Medulla oblongata (tissue), 1 donor: ENCODE results near the gene TYW1B.
"Not testable (repeated sequence)": the region's sequence is repeated elsewhere in the genome, so short reads cannot be mapped to it uniquely, and the experiment has no call there.

Experiments
- DNase-seq: peaks from one replicate; pipeline ENCODE4 v3.0.0-alpha.2; 2015; ENCODE audit errors: extremely low spot score

TYW1B gene

DNA sequence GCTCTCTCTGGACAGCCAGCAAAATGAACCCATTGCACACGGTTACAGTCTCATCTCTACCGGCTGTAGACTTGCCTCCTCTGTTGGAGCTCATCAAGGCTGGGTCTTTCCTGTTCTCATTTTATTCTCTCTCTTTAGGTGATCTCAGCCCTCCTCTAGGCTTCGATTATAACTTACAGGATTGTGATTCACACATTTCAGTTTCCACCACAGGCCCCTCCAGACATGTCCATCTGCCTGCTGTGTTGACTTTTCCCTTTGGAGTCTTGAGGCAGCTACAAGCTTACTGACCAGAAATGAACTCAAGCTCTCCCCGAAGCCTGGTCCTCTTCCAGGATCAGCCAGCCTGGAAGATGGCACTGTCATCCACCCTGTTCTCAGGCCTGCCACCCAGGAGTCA, 268.5 kb downstream of the TYW1B start:
- DNase-seq = not testable (repeated sequence)

- DNase-seq = not testable (repeated sequence)
Measured at GRCh38 chr7:72556733-72557132, 271.3 kb downstream of the TYW1B start.

DNA sequence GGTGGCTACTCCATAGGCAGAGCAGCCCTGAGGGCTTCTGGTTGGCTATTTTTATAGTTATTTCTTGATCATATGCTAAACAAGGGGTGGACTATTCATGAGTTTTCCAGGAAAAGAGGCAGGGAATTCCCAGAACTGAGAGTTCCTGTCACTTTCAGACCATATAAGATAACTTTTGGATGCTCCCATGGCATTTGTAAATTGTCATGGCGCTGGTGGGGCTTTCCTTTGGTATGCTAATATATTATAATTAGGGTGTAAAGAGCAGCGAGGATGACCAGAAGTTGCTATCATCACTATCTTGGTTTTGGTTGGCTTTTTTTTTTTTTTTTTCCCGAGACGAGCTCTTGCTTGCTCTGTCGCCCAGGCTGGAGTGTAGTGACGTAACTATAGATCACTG, 272.8 kb downstream of the TYW1B start:
- not testable (repeated sequence) for DNase-seq

DNA sequence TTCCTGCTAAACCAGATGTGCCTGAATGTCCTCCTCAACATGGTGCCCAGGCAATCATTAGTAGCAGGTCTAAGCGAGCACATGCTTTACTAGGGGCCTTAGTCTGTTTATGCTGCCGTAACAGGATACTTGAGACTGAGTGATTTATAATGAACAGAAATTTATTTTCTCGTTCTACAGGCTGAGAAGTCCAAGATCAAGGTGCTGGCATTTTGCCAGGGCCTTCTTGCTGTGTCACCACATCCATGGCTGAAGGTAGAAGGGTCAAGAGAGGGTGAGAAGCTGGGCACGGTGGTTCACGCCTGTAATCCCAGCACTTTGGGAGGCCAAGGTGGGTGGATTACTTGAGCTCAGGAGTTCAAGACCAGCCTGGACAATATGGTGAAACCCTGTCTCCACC, 273.6 kb downstream of the TYW1B start:
- not testable (repeated sequence) for DNase-seq

- DNase-seq = not testable (repeated sequence)
Measured at GRCh38 chr7:72550454-72550853, 277.5 kb downstream of the TYW1B start.

DNA sequence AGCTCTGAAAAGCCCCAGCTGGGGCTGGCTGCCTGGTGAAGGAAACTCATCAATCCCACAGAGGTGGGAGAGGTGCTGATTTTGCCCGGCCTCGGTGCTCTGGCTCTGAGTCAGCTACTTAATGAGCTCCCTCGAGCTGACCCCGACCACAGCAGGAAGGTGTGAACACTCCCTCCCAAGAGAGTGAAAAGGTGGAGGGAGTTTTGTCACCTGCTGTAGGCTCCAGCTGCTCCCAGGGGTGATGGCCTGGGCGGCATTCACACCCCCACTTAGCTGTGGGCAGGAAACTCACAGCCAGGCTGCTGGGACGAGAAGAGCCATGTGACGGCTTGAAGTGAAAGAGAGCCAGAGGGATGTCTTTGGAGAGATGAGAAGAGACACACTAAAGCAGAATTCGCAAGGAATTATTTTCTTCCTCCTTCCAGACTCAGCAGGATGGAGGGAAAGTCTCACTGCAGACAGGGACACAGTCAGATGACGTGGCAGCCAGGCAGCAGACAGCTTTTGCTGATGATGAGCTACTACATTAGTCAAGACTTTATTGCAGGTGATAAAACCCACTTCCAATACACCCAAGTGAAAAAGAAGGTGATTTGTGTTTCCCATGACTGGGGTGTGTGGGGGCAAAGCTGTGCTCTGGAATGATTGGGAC, 281.3 kb downstream of the TYW1B start:
- not testable (repeated sequence) for DNase-seq

DNA sequence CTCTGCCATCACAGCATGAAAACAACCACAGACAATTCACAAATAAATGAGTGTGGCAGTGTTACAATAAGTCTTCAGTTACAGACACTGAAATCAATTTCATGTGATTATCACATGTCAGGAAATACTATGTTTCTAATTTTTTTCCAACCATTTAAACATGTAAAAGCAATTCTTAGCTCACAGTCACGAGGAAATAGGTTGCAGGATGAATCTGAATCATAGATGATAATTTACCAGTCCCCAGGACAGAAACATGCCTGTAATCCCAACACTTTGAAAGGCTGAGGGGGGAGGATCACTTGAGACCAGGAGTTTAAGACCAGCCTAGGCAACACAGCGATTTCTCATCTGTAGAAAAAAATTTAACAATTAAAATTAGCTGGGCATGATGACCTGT, 283.5 kb downstream of the TYW1B start:
- DNase-seq = not testable (repeated sequence)

- DNase-seq = no peak
Measured at GRCh38 chr7:72540923-72541322, 287.1 kb downstream of the TYW1B start.

GRCh38 chr7:72540106-72540611, 287.8 kb downstream of the TYW1B start:
- DNase-seq = no peak

DNA sequence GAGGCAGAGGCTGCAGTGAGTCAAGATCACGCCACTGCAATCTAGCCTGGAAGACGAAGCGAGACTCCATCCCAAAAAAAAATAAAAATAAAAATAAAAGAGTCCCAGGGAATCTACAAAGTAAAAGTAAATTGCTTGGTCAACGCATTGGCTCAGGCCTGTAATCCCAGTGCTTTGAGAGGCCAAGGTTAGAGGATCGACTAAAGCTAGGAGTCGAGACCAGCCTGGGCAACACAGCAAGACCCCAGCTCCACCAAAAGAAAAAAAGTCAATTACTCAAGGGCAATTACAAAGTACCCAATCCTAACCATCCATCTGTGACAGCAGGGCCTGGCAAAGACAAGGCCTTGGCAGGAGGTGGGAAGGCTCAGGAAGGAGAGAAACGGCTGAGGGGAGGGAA, 288.3 kb downstream of the TYW1B start:
- DNase-seq = no peak

DNA sequence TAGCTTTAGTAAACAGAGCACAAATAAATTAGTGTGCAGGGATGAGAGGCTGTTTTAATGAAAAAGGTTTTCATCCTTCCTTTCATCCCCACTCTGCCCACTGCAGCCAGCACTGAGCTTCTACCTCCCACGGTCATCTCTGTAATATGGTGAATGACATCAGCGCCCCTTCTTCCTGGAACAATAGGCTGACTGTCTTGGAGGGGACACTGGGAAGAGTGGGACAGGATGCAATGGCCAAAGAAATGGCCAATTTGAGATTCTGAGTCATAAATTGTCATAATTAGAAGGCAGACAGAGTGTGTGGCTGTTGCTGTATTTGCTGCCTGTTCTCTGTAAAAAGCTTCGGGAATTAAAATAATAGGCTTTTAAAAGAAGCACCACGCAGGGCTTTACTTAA, 289.1 kb downstream of the TYW1B start:
- peak; percentile 13 for DNase-seq

GRCh38 chr7:72538147-72538546, 289.9 kb downstream of the TYW1B start:
- no peak for DNase-seq

- not testable (repeated sequence) for DNase-seq
Measured at GRCh38 chr7:72536038-72536437, 292.0 kb downstream of the TYW1B start.

DNA sequence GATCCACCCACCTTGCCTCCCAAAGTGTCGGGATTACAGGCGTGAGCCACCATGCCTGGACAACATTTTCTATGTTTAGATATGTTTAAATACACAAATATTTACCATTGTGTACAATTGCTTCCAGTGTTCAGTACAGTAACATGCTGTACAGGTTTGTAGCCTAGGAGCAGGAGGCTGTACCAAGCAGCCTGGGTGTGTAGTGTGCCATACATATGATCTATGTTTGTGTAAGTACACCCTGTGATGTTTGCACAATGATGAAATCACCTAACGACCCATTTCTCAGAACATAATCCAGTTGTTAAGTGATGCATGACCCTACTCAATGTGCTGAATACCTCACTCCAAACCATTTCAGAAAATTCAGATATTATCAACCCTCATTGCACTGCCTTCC, 297.0 kb downstream of the TYW1B start:
- not testable (repeated sequence) for DNase-seq
